Activated naive CD8-positive, alpha-beta T cell treated with anti-CD3 and anti-CD28 coated beads for 36 hours (primary cell): ENCODE results near the gene MMRN2. TPM values are rescaled to one million over a fixed set of nuclear protein-coding genes. Genes with fewer than 3 reads are reported as not detected.

Experiments used
- DNase-seq: peaks from one replicate; pipeline ENCODE4 v3.0.0; 2021
- H3K27ac Mint-ChIP-seq: one replicate; pipeline ENCODE4 v1.8.0; 2022; ENCODE audit warnings: mild to moderate bottlenecking, moderate library complexity, mixed read lengths
- H3K27me3 Mint-ChIP-seq: one replicate; pipeline ENCODE4 v1.8.0; 2022; ENCODE audit warnings: mild to moderate bottlenecking, mixed read lengths
- H3K36me3 Mint-ChIP-seq: one replicate; pipeline ENCODE4 v1.8.0; 2021; ENCODE audit warnings: mild to moderate bottlenecking, mixed read lengths
- H3K4me1 Mint-ChIP-seq: one replicate; pipeline ENCODE4 v1.8.0; 2021; ENCODE audit warnings: mixed read lengths
- H3K4me3 Mint-ChIP-seq: one replicate; pipeline ENCODE4 v1.8.0; 2022; ENCODE audit warnings: mild to moderate bottlenecking, moderate library complexity, mixed read lengths
- H3K9me3 Mint-ChIP-seq: one replicate; pipeline ENCODE4 v1.8.0; 2022; ENCODE audit warnings: mixed read lengths
- total RNA-seq, 2 experiments: library from RNA; stranded (reverse); gene quantifications; one replicate each; pipeline ENCODE4 v1.2.3, GENCODE V29; 2021

MMRN2 gene
- total RNA-seq, 2 experiments from 2014 or later = not detected

DNA sequence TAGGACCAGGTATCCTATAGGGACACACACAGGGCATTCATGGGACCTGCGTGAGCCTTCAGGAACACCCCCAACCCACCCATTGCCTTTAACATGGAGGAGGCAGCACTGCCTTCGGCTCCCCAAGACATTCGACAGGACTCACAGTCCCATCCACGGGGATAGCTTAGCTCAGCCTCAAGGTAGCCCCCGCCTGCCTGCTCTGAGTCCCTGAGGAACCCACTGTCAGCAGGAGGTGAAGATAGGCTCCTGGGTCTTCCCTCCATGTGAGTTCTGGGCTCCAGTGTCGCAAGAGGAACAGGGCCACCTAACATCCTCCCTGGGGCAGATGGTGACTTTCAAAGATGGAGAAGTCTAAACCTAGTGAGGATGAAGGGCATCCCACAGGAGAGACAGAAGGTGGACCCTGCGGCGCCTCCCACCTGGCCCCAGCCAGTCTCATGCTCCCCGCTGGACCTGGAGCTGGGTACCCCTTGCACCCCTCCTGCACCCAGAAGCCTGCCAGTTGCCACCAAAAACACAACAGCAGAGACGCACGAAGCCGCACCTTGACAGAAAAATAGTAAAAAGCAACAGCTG lies 6.0 kb upstream of the MMRN2 start:
- peaks cover 23% of the 10 kb centered on the region for H3K4me1 Mint-ChIP-seq
- no peak overlapping the region for H3K27ac Mint-ChIP-seq
- H3K4me3 Mint-ChIP-seq = no peak overlapping the region
- no peaks in the 10 kb centered on the region for H3K36me3 Mint-ChIP-seq
- no peak for DNase-seq
- no peaks in the 10 kb centered on the region for H3K27me3 Mint-ChIP-seq
- no peaks in the 10 kb centered on the region for H3K9me3 Mint-ChIP-seq

DNA sequence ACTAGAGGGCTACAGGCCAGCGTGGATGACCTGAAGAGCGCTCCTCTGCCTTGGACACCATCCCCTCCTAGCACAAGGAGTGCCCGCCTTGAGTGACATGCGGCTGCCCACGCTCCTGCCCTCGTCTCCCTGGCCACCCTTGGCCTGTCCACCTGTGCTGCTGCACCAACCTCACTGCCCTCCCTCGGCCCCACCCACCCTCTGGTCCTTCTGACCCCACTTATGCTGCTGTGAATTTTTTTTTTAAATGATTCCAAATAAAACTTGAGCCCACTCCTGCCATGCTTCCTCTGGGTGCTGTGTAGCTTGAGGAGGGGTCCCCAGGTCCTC lies 5.5 kb upstream of the MMRN2 start:
- Mint-ChIP-seq H3K36me3 (no peaks in the 10 kb centered on the region), H3K27me3 (no peaks in the 10 kb centered on the region), H3K4me1 (peaks cover 23% of the 10 kb centered on the region), H3K9me3 (no peaks in the 10 kb centered on the region), H3K27ac (no peak overlapping the region), H3K4me3 (no peak overlapping the region)
- no peak for DNase-seq

- Mint-ChIP-seq H3K4me3 (no peak overlapping the region), H3K27me3 (no peaks in the 10 kb centered on the region), H3K4me1 (peaks cover 20% of the 10 kb centered on the region), H3K9me3 (no peaks in the 10 kb centered on the region), H3K36me3 (no peaks in the 10 kb centered on the region), H3K27ac (no peak overlapping the region)
- no peak for DNase-seq
Measured at GRCh38 chr10:86962136-86962980, 4.9 kb upstream of the MMRN2 start.

GRCh38 chr10:86961481-86962091 lies 4.2 kb upstream of the MMRN2 start:
- Mint-ChIP-seq H3K27me3 (no peaks in the 10 kb centered on the region), H3K4me1 (peaks cover 14% of the 10 kb centered on the region), H3K36me3 (no peaks in the 10 kb centered on the region), H3K27ac (no peak overlapping the region), H3K4me3 (no peak overlapping the region), H3K9me3 (no peaks in the 10 kb centered on the region)
- no peak for DNase-seq

- H3K27ac Mint-ChIP-seq = no peak overlapping the region
Measured at GRCh38 chr10:86960863-86961434, 3.5 kb upstream of the MMRN2 start.

GRCh38 chr10:86960003-86960862 lies 2.8 kb upstream of the MMRN2 start:
- Mint-ChIP-seq H3K36me3 (no peaks in the 10 kb centered on the region), H3K4me1 (peaks cover under 1% of the 10 kb centered on the region), H3K27ac (no peak overlapping the region), H3K27me3 (no peaks in the 10 kb centered on the region), H3K9me3 (no peaks in the 10 kb centered on the region), H3K4me3 (no peak overlapping the region)
- peak; percentile 48 for DNase-seq

More at GRCh38 chr10:86960863-86961434, 3.5 kb upstream of the MMRN2 start:
- H3K27me3 Mint-ChIP-seq = no peaks in the 10 kb centered on the region
- H3K4me3 Mint-ChIP-seq = no peak overlapping the region
- no peak for DNase-seq
- H3K9me3 Mint-ChIP-seq = no peaks in the 10 kb centered on the region
- peaks cover 7% of the 10 kb centered on the region for H3K4me1 Mint-ChIP-seq
- H3K36me3 Mint-ChIP-seq = no peaks in the 10 kb centered on the region

DNA sequence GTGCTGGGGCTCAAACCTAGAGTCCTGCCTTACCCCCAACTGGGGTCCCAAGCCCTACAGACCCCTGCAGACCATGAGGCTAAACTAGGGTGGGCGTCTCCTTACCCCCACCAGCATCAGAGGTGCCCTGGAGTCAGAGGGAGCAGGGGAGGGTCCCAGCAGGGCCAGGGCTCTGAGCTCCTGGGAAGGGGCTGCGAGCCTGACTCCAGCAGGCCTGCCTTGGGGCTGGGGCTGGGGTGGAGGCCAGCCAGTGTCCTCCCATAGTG lies 2.3 kb upstream of the MMRN2 start:
- H3K4me1 Mint-ChIP-seq = no peaks in the 10 kb centered on the region
- H3K27me3 Mint-ChIP-seq = no peaks in the 10 kb centered on the region
- no peak for DNase-seq
- no peaks in the 10 kb centered on the region for H3K9me3 Mint-ChIP-seq
- H3K36me3 Mint-ChIP-seq = no peaks in the 10 kb centered on the region
- no peak overlapping the region for H3K4me3 Mint-ChIP-seq
- no peak overlapping the region for H3K27ac Mint-ChIP-seq

- Mint-ChIP-seq H3K4me3 (no peak overlapping the region), H3K27me3 (no peaks in the 10 kb centered on the region), H3K36me3 (no peaks in the 10 kb centered on the region), H3K9me3 (no peaks in the 10 kb centered on the region), H3K27ac (no peak overlapping the region), H3K4me1 (no peaks in the 10 kb centered on the region)
- no peak for DNase-seq
Measured at GRCh38 chr10:86958901-86959736, 1.7 kb upstream of the MMRN2 start.

- Mint-ChIP-seq H3K4me3 (no peak within 1 kb of the TSS), H3K36me3 (no peaks in the 10 kb centered on the region), H3K4me1 (no peaks in the 10 kb centered on the region), H3K27me3 (no peaks in the 10 kb centered on the region), H3K9me3 (peaks cover 1% of the 10 kb centered on the region), H3K27ac (no peak within 1 kb of the TSS)
- no peak for DNase-seq
Measured at GRCh38 chr10:86958116-86958900, 893 bp upstream of the MMRN2 start, which contains the start of gene SNCG. TSS of gene SNCG (plus strand) at chr10:86958599. CDS start at chr10:86958698, 99 bp downstream.

GRCh38 chr10:86956848-86957448 lies 467 bp downstream of the MMRN2 start:
- Mint-ChIP-seq H3K36me3 (no peaks in the 10 kb centered on the region), H3K4me1 (no peaks in the 10 kb centered on the region), H3K4me3 (no peak overlapping the region), H3K9me3 (peaks cover 11% of the 10 kb centered on the region), H3K27me3 (no peaks in the 10 kb centered on the region), H3K27ac (no peak overlapping the region)
- no peak for DNase-seq

DNA sequence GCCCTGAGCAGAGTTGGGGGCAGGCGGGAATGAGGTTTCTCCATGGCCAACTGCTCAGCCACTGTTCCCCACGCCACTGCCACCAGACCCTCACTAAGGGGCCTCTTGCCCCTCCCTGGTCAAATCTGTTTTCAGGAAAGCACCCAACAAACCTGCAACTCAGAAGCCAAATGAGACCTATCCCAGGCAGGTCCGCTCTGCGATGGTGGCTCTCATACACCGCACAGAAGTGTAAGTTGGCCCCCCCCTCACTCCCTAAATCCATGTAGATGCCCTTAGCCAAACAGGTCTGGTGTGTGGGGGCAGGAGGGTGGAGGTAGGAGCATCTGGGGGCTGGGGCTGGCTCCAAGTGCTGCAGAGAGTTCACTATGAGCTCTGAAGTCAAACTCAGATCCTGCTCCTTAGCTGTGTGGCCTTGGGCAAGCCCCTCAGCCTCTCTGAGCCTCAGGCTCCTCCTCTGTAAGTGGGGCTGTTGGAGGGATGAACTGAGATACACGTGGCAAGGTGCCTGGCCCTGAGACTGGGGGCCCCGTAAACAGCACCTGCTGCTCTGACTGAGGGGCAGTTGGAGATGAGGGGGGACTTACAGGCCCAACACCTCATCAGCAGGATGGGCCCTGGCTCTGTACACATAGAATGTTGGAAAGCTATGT lies 1.1 kb downstream of the MMRN2 start:
- Mint-ChIP-seq H3K27ac (no peak overlapping the region), H3K9me3 (peaks cover 12% of the 10 kb centered on the region), H3K4me3 (no peak overlapping the region), H3K4me1 (no peaks in the 10 kb centered on the region), H3K36me3 (no peaks in the 10 kb centered on the region), H3K27me3 (no peaks in the 10 kb centered on the region)
- DNase-seq = no peak

DNA sequence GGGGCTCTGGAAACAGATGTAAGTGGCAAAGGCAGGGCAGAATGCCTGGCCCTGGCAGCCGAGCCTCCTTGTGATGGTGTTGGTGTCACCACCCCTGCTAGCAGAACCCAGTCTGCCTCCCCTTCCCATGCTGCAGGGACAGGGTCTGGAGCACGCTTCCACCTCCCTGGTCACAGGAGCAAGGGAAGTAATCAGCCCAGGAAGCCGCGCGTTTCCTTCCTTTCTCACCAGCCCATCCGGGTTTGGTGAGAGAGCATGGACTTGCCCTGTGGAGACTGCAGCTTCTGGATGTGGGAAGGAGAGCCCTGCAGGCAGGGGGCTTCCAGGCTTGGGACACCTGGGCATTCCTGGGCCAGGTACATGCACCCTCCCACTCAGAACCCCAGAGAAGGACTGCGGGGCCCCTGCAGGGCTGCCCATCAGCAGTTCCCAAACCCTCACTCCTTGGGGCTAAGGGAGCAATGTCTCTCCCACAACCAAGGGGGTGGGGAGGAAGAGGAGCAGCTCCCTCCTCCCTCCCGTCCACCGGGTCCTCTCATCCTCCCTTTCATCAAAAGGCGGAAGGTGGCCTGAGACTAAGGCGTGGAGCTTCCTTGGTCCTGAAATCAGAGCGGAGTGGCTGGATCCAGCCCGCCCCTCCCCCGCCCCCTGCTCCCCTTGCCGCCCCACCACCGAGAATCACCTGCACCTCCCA lies 1.8 kb downstream of the MMRN2 start:
- H3K4me1 Mint-ChIP-seq = peaks cover 5% of the 10 kb centered on the region
- no peaks in the 10 kb centered on the region for H3K27me3 Mint-ChIP-seq
- peaks cover 12% of the 10 kb centered on the region for H3K9me3 Mint-ChIP-seq
- H3K36me3 Mint-ChIP-seq = no peaks in the 10 kb centered on the region
- no peak overlapping the region for H3K27ac Mint-ChIP-seq
- no peak overlapping the region for H3K4me3 Mint-ChIP-seq
- no peak for DNase-seq
